Measurements from ENCODE around the gene CENPC.

Gene CENPC, protein sequence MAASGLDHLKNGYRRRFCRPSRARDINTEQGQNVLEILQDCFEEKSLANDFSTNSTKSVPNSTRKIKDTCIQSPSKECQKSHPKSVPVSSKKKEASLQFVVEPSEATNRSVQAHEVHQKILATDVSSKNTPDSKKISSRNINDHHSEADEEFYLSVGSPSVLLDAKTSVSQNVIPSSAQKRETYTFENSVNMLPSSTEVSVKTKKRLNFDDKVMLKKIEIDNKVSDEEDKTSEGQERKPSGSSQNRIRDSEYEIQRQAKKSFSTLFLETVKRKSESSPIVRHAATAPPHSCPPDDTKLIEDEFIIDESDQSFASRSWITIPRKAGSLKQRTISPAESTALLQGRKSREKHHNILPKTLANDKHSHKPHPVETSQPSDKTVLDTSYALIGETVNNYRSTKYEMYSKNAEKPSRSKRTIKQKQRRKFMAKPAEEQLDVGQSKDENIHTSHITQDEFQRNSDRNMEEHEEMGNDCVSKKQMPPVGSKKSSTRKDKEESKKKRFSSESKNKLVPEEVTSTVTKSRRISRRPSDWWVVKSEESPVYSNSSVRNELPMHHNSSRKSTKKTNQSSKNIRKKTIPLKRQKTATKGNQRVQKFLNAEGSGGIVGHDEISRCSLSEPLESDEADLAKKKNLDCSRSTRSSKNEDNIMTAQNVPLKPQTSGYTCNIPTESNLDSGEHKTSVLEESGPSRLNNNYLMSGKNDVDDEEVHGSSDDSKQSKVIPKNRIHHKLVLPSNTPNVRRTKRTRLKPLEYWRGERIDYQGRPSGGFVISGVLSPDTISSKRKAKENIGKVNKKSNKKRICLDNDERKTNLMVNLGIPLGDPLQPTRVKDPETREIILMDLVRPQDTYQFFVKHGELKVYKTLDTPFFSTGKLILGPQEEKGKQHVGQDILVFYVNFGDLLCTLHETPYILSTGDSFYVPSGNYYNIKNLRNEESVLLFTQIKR

DNA sequence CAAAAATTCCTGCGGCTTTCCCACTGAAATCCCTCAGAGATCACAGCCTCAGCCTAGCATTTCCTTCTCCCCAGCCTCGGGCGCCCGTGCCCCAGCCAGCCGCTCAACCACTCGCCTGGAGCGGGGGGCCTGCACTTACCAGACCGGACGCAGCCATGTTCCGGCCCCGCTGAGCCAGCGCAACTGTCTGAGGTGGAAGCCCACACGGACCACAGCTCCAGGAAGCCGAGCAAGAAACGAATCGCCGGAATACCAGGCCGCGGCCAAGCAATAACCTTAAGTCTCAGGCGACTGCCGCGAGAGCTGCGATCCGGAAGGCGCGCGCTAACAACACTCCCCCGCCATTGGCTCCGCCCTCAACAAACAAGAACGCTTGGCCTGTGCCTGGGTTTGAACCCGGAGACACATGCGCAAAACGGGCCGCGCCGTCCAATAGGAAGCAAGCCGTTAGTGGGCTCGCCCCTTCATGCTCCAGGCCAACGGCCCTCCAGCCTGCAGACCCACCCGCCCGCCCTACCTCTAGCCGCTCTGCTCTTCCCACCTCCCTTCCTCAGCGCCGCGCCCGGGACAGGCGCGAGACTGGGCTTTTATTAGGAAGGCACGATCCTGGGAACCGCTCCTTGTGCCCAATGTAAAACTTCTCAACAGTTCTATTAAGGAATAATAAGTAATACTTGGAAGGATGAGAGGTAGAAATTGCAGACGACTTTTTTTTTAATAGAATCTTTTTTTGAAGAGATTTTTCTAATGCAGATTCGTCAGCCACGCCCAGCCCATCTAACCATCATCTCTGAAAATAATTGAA lies at the start of gene CENPC:
CENPC (minus strand) TSS at position 305 of the 805 bp plus-strand sequence; CDS start at position 157, 148 bp downstream.
- TF ChIP-seq, protein P1, sequence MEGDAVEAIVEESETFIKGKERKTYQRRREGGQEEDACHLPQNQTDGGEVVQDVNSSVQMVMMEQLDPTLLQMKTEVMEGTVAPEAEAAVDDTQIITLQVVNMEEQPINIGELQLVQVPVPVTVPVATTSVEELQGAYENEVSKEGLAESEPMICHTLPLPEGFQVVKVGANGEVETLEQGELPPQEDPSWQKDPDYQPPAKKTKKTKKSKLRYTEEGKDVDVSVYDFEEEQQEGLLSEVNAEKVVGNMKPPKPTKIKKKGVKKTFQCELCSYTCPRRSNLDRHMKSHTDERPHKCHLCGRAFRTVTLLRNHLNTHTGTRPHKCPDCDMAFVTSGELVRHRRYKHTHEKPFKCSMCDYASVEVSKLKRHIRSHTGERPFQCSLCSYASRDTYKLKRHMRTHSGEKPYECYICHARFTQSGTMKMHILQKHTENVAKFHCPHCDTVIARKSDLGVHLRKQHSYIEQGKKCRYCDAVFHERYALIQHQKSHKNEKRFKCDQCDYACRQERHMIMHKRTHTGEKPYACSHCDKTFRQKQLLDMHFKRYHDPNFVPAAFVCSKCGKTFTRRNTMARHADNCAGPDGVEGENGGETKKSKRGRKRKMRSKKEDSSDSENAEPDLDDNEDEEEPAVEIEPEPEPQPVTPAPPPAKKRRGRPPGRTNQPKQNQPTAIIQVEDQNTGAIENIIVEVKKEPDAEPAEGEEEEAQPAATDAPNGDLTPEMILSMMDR (conservative IDR thresholded peaks at IDR 0.05; ENCODE audit: low read depth) = no peak
- DNase-seq (ENCODE audit: low spot score) = peak; percentile 86
- peak within 1 kb of the TSS; percentile 91 for H3K27ac ChIP-seq
- POLR2A ChIA-PET (ENCODE audit: low non-redundant PET) = no interaction called here
- CTCF ChIA-PET = interaction anchor here (0.5 to 0.9 kb wide), 2 partner anchors 76 to 347 kb away, joined by 3 read pairs; no protein-coding TSS in a partner anchor

DNA sequence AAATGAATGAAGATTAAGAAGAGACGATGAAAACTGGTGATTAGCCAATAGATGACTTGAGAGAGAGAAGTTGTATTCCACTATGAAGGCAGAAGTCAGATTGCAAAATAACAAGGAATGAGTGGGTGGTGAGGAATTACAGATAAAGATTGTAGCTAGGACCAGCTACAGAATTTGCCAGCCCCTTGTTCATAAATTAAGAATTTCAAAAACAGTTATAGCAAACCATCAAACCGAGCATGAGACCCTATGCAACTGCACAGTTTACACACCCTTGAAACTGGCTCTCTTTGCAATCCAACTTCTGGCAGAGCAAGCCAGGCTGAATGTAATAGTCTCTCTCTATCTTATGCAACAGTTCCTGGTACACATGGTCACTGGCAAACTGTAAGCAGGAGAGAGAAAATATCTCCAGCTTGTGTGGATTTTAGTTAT lies 48.5 kb upstream of the CENPC start:
- TF ChIP-seq, protein P1 (conservative IDR thresholded peaks at IDR 0.05; ENCODE audit: low read depth) = no peak
- ChIA-PET POLR2A (ENCODE audit: low non-redundant PET) (no interaction called here), CTCF (no interaction called here)
- no peak for DNase-seq (ENCODE audit: low spot score)
- no peak overlapping the region for H3K27ac ChIP-seq

DNA sequence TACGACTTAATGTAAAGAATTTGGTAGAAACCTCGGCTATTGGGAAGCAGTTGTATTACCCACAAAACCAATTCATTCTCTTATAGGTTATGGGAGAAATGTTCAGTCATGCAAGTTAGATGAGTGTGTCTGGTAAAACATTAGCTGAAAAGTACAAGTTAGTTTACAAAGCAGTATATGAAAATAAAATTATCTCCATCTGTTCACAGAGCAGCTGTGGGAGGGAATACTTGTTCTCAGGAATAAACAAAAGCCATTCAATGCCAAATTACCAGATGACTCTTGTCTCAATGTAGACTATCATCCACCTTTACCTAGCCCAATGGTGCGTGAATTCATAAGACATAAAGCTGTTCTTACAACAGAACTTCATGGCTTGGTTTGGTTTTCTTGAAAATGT lies 41.9 kb upstream of the CENPC start:
- ChIA-PET CTCF (interaction anchor here (0.6 kb wide), 1 partner anchor 592 kb away, joined by 3 read pairs; no protein-coding TSS in a partner anchor), POLR2A (ENCODE audit: low non-redundant PET) (no interaction called here)
- TF ChIP-seq, protein P1 (conservative IDR thresholded peaks at IDR 0.05; ENCODE audit: low read depth) = no peak
- no peak overlapping the region for H3K27ac ChIP-seq
- no peak for DNase-seq (ENCODE audit: low spot score)

DNA sequence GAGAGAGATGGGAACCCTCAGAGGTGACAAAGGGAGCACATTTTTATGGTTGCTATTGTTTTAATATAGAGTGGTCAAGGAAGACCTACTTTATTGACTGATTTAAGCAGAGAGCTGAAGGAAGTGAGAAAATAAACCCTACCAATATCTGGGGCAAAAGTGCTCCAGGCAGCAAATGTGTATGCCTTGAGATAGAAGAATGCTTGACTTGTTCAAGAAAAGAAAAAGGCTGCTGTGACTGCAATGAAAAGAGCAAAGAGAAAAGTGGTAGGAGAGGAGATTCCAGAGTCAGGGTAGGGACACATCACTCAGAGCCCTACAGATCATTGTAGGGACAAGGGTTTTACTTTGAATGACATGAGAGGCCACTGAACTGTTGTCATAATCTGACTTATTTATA lies 39.2 kb upstream of the CENPC start:
- DNase-seq (ENCODE audit: low spot score) = no peak
- TF ChIP-seq, protein P1 (conservative IDR thresholded peaks at IDR 0.05; ENCODE audit: low read depth) = no peak
- CTCF ChIA-PET = no interaction called here
- no peak overlapping the region for H3K27ac ChIP-seq
- POLR2A ChIA-PET (ENCODE audit: low non-redundant PET) = no interaction called here

DNA sequence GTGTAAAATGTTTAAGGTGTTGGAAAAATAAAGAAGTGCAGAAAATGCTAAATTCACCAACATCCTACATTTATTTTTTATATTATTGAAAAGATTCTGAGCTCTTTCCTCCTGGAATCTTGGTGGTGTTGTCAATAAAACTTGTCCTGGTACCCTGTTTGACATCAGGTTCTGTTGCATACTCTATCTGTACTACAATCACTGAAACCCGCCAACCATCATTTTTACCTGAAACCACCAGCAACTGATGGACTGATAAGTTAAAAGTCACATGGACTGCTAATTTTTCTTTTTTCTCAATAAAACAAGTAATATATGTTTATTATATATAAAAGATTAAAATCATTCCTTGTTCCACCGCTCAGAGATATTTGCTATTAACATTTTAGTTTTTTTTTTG lies 36.6 kb upstream of the CENPC start:
- TF ChIP-seq, protein P1 (conservative IDR thresholded peaks at IDR 0.05; ENCODE audit: low read depth) = no peak
- DNase-seq (ENCODE audit: low spot score) = no peak
- POLR2A ChIA-PET (ENCODE audit: low non-redundant PET) = no interaction called here
- no peak overlapping the region for H3K27ac ChIP-seq
- CTCF ChIA-PET = no interaction called here
